ENCODE data around the gene CSMD2.

The CSMD2 gene

GRCh38 chr1:33653226-33653625 is 511.8 kb downstream of the CSMD2 start:
- Histone ChIP-seq H3K36me3 (ENCODE audit: control insufficient read depth in 1 of 2, insufficient read depth in 2 of 2, low read length in 2 of 2) (no peaks in the 10 kb centered on the region), H3K9me3 (ENCODE audit: control insufficient read depth in 1 of 2, low read length in 2 of 2) (no peaks in the 10 kb centered on the region), H3K4me1 (ENCODE audit: control insufficient read depth in 1 of 2, insufficient read depth in 2 of 2, low read length in 2 of 2) (no peaks in the 10 kb centered on the region), H3K27ac (ENCODE audit: low read depth, low read length) (no peak overlapping the region), H3K9ac (ENCODE audit: low read depth in 1 of 2, low read length in 2 of 2) (no peak overlapping the region), H3K27me3 (ENCODE audit: control insufficient read depth in 1 of 2, insufficient read depth in 2 of 2, low read length in 2 of 2) (no peaks in the 10 kb centered on the region), H3K4me3 (ENCODE audit: low read depth in 1 of 2, low read length in 2 of 2) (no peak overlapping the region)

GRCh38 chr1:33650708-33651107 is 514.3 kb downstream of the CSMD2 start:
- H3K9me3 ChIP-seq (ENCODE audit: control insufficient read depth in 1 of 2, low read length in 2 of 2) = no peaks in the 10 kb centered on the region
- no peaks in the 10 kb centered on the region for H3K36me3 ChIP-seq (ENCODE audit: control insufficient read depth in 1 of 2, insufficient read depth in 2 of 2, low read length in 2 of 2)
- peaks cover 0 to 2% of the 10 kb centered on the region in 2 donors for H3K27me3 ChIP-seq (ENCODE audit: control insufficient read depth in 1 of 2, insufficient read depth in 2 of 2, low read length in 2 of 2)
- H3K4me1 ChIP-seq (ENCODE audit: control insufficient read depth in 1 of 2, insufficient read depth in 2 of 2, low read length in 2 of 2) = no peaks in the 10 kb centered on the region
- H3K9ac ChIP-seq (ENCODE audit: low read depth in 1 of 2, low read length in 2 of 2) = no peak overlapping the region
- H3K27ac ChIP-seq (ENCODE audit: low read depth, low read length) = no peak overlapping the region
- H3K4me3 ChIP-seq (ENCODE audit: low read depth in 1 of 2, low read length in 2 of 2) = no peak overlapping the region

GRCh38 chr1:33649759-33650158 is 515.3 kb downstream of the CSMD2 start:
- H3K27me3 ChIP-seq (ENCODE audit: control insufficient read depth in 1 of 2, insufficient read depth in 2 of 2, low read length in 2 of 2) = peaks cover 0 to 2% of the 10 kb centered on the region in 2 donors
- H3K27ac ChIP-seq (ENCODE audit: low read depth, low read length) = no peak overlapping the region
- H3K4me1 ChIP-seq (ENCODE audit: control insufficient read depth in 1 of 2, insufficient read depth in 2 of 2, low read length in 2 of 2) = no peaks in the 10 kb centered on the region
- no peak overlapping the region for H3K9ac ChIP-seq (ENCODE audit: low read depth in 1 of 2, low read length in 2 of 2)
- no peak overlapping the region for H3K4me3 ChIP-seq (ENCODE audit: low read depth in 1 of 2, low read length in 2 of 2)
- no peaks in the 10 kb centered on the region for H3K9me3 ChIP-seq (ENCODE audit: control insufficient read depth in 1 of 2, low read length in 2 of 2)
- no peaks in the 10 kb centered on the region for H3K36me3 ChIP-seq (ENCODE audit: control insufficient read depth in 1 of 2, insufficient read depth in 2 of 2, low read length in 2 of 2)

- H3K9me3 ChIP-seq (ENCODE audit: control insufficient read depth in 1 of 2, low read length in 2 of 2) = no peaks in the 10 kb centered on the region
- H3K9ac ChIP-seq (ENCODE audit: low read depth in 1 of 2, low read length in 2 of 2) = no peak overlapping the region
- no peaks in the 10 kb centered on the region for H3K4me1 ChIP-seq (ENCODE audit: control insufficient read depth in 1 of 2, insufficient read depth in 2 of 2, low read length in 2 of 2)
- no peak overlapping the region for H3K4me3 ChIP-seq (ENCODE audit: low read depth in 1 of 2, low read length in 2 of 2)
- H3K36me3 ChIP-seq (ENCODE audit: control insufficient read depth in 1 of 2, insufficient read depth in 2 of 2, low read length in 2 of 2) = no peaks in the 10 kb centered on the region
- peaks cover 0 to 2% of the 10 kb centered on the region in 2 donors for H3K27me3 ChIP-seq (ENCODE audit: control insufficient read depth in 1 of 2, insufficient read depth in 2 of 2, low read length in 2 of 2)
- no peak overlapping the region for H3K27ac ChIP-seq (ENCODE audit: low read depth, low read length)
These were observed 521.8 kb downstream of the CSMD2 start for GRCh38 chr1:33643216-33643615.

- Histone ChIP-seq H3K4me3 (ENCODE audit: low read depth in 1 of 2, low read length in 2 of 2) (no peak overlapping the region), H3K9me3 (ENCODE audit: control insufficient read depth in 1 of 2, low read length in 2 of 2) (no peaks in the 10 kb centered on the region), H3K36me3 (ENCODE audit: control insufficient read depth in 1 of 2, insufficient read depth in 2 of 2, low read length in 2 of 2) (no peaks in the 10 kb centered on the region), H3K9ac (ENCODE audit: low read depth in 1 of 2, low read length in 2 of 2) (no peak overlapping the region), H3K4me1 (ENCODE audit: control insufficient read depth in 1 of 2, insufficient read depth in 2 of 2, low read length in 2 of 2) (no peaks in the 10 kb centered on the region), H3K27me3 (ENCODE audit: control insufficient read depth in 1 of 2, insufficient read depth in 2 of 2, low read length in 2 of 2) (no peaks in the 10 kb centered on the region), H3K27ac (ENCODE audit: low read depth, low read length) (no peak overlapping the region)
These were observed 523.8 kb downstream of the CSMD2 start for GRCh38 chr1:33641104-33641830.

GRCh38 chr1:33640114-33640660 is 524.8 kb downstream of the CSMD2 start:
- Histone ChIP-seq H3K4me1 (ENCODE audit: control insufficient read depth in 1 of 2, insufficient read depth in 2 of 2, low read length in 2 of 2) (no peaks in the 10 kb centered on the region), H3K27ac (ENCODE audit: low read depth, low read length) (no peak overlapping the region), H3K36me3 (ENCODE audit: control insufficient read depth in 1 of 2, insufficient read depth in 2 of 2, low read length in 2 of 2) (no peaks in the 10 kb centered on the region), H3K27me3 (ENCODE audit: control insufficient read depth in 1 of 2, insufficient read depth in 2 of 2, low read length in 2 of 2) (no peaks in the 10 kb centered on the region), H3K4me3 (ENCODE audit: low read depth in 1 of 2, low read length in 2 of 2) (no peak overlapping the region), H3K9ac (ENCODE audit: low read depth in 1 of 2, low read length in 2 of 2) (no peak overlapping the region), H3K9me3 (ENCODE audit: control insufficient read depth in 1 of 2, low read length in 2 of 2) (no peaks in the 10 kb centered on the region)

- H3K9ac ChIP-seq (ENCODE audit: low read depth in 1 of 2, low read length in 2 of 2) = no peak overlapping the region
- H3K36me3 ChIP-seq (ENCODE audit: control insufficient read depth in 1 of 2, insufficient read depth in 2 of 2, low read length in 2 of 2) = no peaks in the 10 kb centered on the region
- H3K27me3 ChIP-seq (ENCODE audit: control insufficient read depth in 1 of 2, insufficient read depth in 2 of 2, low read length in 2 of 2) = peaks cover 11 to 15% of the 10 kb centered on the region in 2 donors
- H3K4me3 ChIP-seq (ENCODE audit: low read depth in 1 of 2, low read length in 2 of 2) = no peak overlapping the region
- no peaks in the 10 kb centered on the region for H3K9me3 ChIP-seq (ENCODE audit: control insufficient read depth in 1 of 2, low read length in 2 of 2)
- H3K4me1 ChIP-seq (ENCODE audit: control insufficient read depth in 1 of 2, insufficient read depth in 2 of 2, low read length in 2 of 2) = peaks cover 0 to 4% of the 10 kb centered on the region in 2 donors
- no peak overlapping the region for H3K27ac ChIP-seq (ENCODE audit: low read depth, low read length)
These were observed 527.1 kb downstream of the CSMD2 start for GRCh38 chr1:33637846-33638440.

GRCh38 chr1:33636209-33636608 is 528.8 kb downstream of the CSMD2 start:
- Histone ChIP-seq H3K27me3 (ENCODE audit: control insufficient read depth in 1 of 2, insufficient read depth in 2 of 2, low read length in 2 of 2) (peaks cover 11 to 15% of the 10 kb centered on the region in 2 donors), H3K27ac (ENCODE audit: low read depth, low read length) (no peak overlapping the region), H3K36me3 (ENCODE audit: control insufficient read depth in 1 of 2, insufficient read depth in 2 of 2, low read length in 2 of 2) (no peaks in the 10 kb centered on the region), H3K9me3 (ENCODE audit: control insufficient read depth in 1 of 2, low read length in 2 of 2) (no peaks in the 10 kb centered on the region), H3K4me1 (ENCODE audit: control insufficient read depth in 1 of 2, insufficient read depth in 2 of 2, low read length in 2 of 2) (peaks cover 0 to 4% of the 10 kb centered on the region in 2 donors), H3K4me3 (ENCODE audit: low read depth in 1 of 2, low read length in 2 of 2) (no peak overlapping the region), H3K9ac (ENCODE audit: low read depth in 1 of 2, low read length in 2 of 2) (no peak overlapping the region)

GRCh38 chr1:33635336-33636012 is 529.6 kb downstream of the CSMD2 start:
- no peaks in the 10 kb centered on the region for H3K36me3 ChIP-seq (ENCODE audit: control insufficient read depth in 1 of 2, insufficient read depth in 2 of 2, low read length in 2 of 2)
- no peak overlapping the region for H3K4me3 ChIP-seq (ENCODE audit: low read depth in 1 of 2, low read length in 2 of 2)
- no peaks in the 10 kb centered on the region for H3K9me3 ChIP-seq (ENCODE audit: control insufficient read depth in 1 of 2, low read length in 2 of 2)

GRCh38 chr1:33634806-33635205 is 530.2 kb downstream of the CSMD2 start:
- Histone ChIP-seq H3K27ac (ENCODE audit: low read depth, low read length) (no peak overlapping the region), H3K4me1 (ENCODE audit: control insufficient read depth in 1 of 2, insufficient read depth in 2 of 2, low read length in 2 of 2) (peaks cover 0 to 4% of the 10 kb centered on the region in 2 donors), H3K9ac (ENCODE audit: low read depth in 1 of 2, low read length in 2 of 2) (no peak overlapping the region), H3K4me3 (ENCODE audit: low read depth in 1 of 2, low read length in 2 of 2) (no peak overlapping the region), H3K27me3 (ENCODE audit: control insufficient read depth in 1 of 2, insufficient read depth in 2 of 2, low read length in 2 of 2) (peaks cover 11 to 15% of the 10 kb centered on the region in 2 donors), H3K36me3 (ENCODE audit: control insufficient read depth in 1 of 2, insufficient read depth in 2 of 2, low read length in 2 of 2) (no peaks in the 10 kb centered on the region), H3K9me3 (ENCODE audit: control insufficient read depth in 1 of 2, low read length in 2 of 2) (no peaks in the 10 kb centered on the region)

More at GRCh38 chr1:33635336-33636012, 529.6 kb downstream of the CSMD2 start:
- H3K4me1 ChIP-seq (ENCODE audit: control insufficient read depth in 1 of 2, insufficient read depth in 2 of 2, low read length in 2 of 2) = peaks cover 0 to 4% of the 10 kb centered on the region in 2 donors
- peaks cover 11 to 15% of the 10 kb centered on the region in 2 donors for H3K27me3 ChIP-seq (ENCODE audit: control insufficient read depth in 1 of 2, insufficient read depth in 2 of 2, low read length in 2 of 2)
- H3K27ac ChIP-seq (ENCODE audit: low read depth, low read length) = no peak overlapping the region
- H3K9ac ChIP-seq (ENCODE audit: low read depth in 1 of 2, low read length in 2 of 2) = no peak overlapping the region

All from duodenal mucosa (tissue), 2 donors.